Measurements from ENCODE around the gene ISYNA1. TPM values are rescaled to one million over a fixed set of nuclear protein-coding genes. Genes with fewer than 3 reads are reported as not detected.
"Not testable (repeated sequence)": the region's sequence is repeated elsewhere in the genome, so short reads cannot be mapped to it uniquely, and the experiment has no call there.

ISYNA1 gene
- total RNA-seq, 1 donor from 2014 or later, result 278 TPM

GRCh38 chr19:18412610-18413239 lies 25.2 kb downstream of the ISYNA1 start:
- no peak for TF ChIP-seq CTCF (conservative IDR thresholded peaks at IDR 0.05)
- Mint-ChIP-seq H3K4me1 (ENCODE audit: unreplicated experiment) (peaks cover 31% of the 10 kb centered on the region), H3K36me3 (no peaks in the 10 kb centered on the region), H3K27ac (peak overlapping the region; percentile 56), H3K27me3 (peaks cover 4% of the 10 kb centered on the region), H3K4me3 (no peak overlapping the region), H3K9me3 (no peaks in the 10 kb centered on the region)
- DNase-seq (ENCODE audit: extremely low spot score, unreplicated experiment), result no peak

GRCh38 chr19:18408053-18408476 lies 29.9 kb downstream of the ISYNA1 start:
- Mint-ChIP-seq H3K27ac (no peak overlapping the region), H3K36me3 (no peaks in the 10 kb centered on the region), H3K4me3 (no peak overlapping the region), H3K27me3 (peaks cover 4% of the 10 kb centered on the region), H3K4me1 (ENCODE audit: unreplicated experiment) (peaks cover 10% of the 10 kb centered on the region), H3K9me3 (no peaks in the 10 kb centered on the region)
- no peak for DNase-seq (ENCODE audit: extremely low spot score, unreplicated experiment)
- peak; percentile 62 for TF ChIP-seq CTCF (conservative IDR thresholded peaks at IDR 0.05)

- Mint-ChIP-seq H3K4me1 (ENCODE audit: unreplicated experiment) (peaks cover 21% of the 10 kb centered on the region), H3K27me3 (peaks cover 4% of the 10 kb centered on the region), H3K27ac (no peak overlapping the region), H3K36me3 (no peaks in the 10 kb centered on the region), H3K4me3 (no peak overlapping the region), H3K9me3 (no peaks in the 10 kb centered on the region)
- no peak for TF ChIP-seq CTCF (conservative IDR thresholded peaks at IDR 0.05)
- DNase-seq (ENCODE audit: extremely low spot score, unreplicated experiment), result no peak
Observed at GRCh38 chr19:18406749-18407148, 31.2 kb downstream of the ISYNA1 start.

DNA sequence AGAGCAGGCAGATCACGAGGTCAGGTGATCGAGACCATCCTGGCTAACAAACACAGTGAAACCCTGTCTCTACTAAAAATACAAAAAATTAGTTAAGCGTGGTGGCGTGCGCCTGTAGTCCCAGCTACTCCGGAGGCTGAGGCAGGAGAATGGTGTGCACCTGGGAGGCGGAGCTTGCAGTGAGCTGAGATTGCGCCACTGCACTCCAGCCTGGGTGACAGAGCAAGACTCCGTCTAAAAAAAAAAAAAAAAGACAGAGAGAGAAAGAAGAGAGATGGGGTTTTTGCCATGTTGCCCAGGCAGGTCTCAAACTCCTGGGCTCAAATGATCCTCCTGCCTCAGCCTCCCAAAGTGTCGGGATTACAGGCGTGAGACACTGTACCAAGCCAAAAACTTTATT lies 32.2 kb downstream of the ISYNA1 start:
- H3K27me3 Mint-ChIP-seq; H3K27ac Mint-ChIP-seq; H3K9me3 Mint-ChIP-seq; H3K36me3 Mint-ChIP-seq; DNase-seq (ENCODE audit: extremely low spot score, unreplicated experiment); H3K4me3 Mint-ChIP-seq: not testable (repeated sequence)
- H3K4me1 Mint-ChIP-seq (ENCODE audit: unreplicated experiment), result peaks cover 23% of the 10 kb centered on the region

DNA sequence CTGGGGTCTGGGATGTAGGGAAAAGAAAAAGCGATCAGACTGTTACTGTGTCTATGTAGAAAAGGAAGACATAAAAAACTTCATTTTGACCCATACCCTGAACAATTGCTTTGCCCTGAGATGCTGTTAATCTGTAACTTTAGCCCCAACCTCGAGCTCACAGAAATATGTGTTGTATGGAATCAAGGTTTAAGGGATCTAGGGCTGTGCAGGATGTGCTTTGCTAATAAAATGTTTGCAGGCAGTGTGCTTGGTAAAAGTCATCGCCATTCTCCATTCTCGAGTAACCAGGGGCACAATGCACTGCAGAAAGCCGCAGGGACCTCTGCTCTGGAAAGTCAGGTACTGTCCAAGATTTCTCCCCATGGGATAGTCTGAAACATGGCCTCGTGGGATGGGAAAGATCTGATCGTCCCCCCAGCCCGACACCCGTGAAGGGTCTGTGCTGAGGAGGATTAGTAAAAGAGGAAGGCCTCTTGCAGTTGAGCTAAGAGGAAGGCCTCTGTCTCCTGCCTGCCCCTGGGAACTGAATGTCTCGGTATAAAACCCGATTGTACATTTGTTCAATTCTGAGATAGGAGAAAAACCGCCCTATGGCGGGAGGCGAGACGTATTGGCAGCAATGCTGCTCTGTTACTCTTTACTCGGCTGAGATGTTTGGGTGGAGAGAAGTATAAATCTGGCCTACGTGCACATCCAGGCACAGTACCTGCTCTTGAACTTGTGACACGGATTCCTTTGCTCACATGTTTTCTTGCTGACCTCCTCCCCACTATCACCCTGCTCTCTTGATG lies 35.3 kb downstream of the ISYNA1 start:
- H3K27me3 Mint-ChIP-seq; H3K9me3 Mint-ChIP-seq; H3K36me3 Mint-ChIP-seq; DNase-seq (ENCODE audit: extremely low spot score, unreplicated experiment); H3K4me3 Mint-ChIP-seq: not testable (repeated sequence)
- Mint-ChIP-seq H3K4me1 (ENCODE audit: unreplicated experiment) (peaks cover 17% of the 10 kb centered on the region), H3K27ac (peak overlapping the region; percentile 75)

DNA sequence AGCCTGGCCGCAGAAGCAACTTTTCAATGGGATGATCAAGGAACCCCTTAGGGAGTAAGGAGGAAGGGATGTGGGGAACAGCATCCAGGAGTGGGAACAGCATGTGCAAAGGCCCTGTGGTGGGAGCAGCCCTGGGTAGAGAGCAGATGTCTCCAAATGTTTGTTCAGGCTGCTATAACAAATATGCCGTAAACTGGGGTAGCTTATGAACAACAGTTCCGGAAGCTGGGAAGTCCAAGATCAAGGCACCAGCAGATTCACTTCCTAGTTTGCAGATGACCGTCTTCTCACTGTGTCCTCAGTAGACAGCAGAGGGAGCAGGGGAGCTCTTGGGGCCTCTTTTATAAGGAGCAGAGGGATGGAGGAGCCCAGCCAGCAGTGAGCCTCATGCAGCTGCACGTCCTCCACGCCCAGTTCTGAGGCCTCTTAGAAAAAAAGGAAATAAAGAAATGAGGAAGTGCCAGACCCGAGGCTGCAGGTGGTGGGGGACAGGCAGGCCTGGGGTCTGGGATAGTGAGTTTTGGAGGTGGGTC lies 36.3 kb downstream of the ISYNA1 start:
- no peaks in the 10 kb centered on the region for H3K27me3 Mint-ChIP-seq
- no peaks in the 10 kb centered on the region for H3K36me3 Mint-ChIP-seq
- H3K4me1 Mint-ChIP-seq (ENCODE audit: unreplicated experiment), result peaks cover 17% of the 10 kb centered on the region
- TF ChIP-seq CTCF (conservative IDR thresholded peaks at IDR 0.05), result peak; percentile 59
- no peak for DNase-seq (ENCODE audit: extremely low spot score, unreplicated experiment)
- H3K4me3 Mint-ChIP-seq, result peak overlapping the region; percentile 31
- peak overlapping the region; percentile 93 for H3K27ac Mint-ChIP-seq
- H3K9me3 Mint-ChIP-seq, result no peaks in the 10 kb centered on the region
